HG02884 (cell line): ENCODE results near the gene TMEM169.
"Not testable (repeated sequence)": the region's sequence is repeated elsewhere in the genome, so short reads cannot be mapped to it uniquely, and the experiment has no call there.

Source experiments
- ATAC-seq: cut with Tn5 transposase; IDR thresholded peaks from one replicate; pipeline ENCODE4 v1.9.1; 2021; ENCODE audit warnings: mild to moderate bottlenecking, moderate library complexity; ENCODE audit not compliant: unreplicated experiment

Gene TMEM169

DNA sequence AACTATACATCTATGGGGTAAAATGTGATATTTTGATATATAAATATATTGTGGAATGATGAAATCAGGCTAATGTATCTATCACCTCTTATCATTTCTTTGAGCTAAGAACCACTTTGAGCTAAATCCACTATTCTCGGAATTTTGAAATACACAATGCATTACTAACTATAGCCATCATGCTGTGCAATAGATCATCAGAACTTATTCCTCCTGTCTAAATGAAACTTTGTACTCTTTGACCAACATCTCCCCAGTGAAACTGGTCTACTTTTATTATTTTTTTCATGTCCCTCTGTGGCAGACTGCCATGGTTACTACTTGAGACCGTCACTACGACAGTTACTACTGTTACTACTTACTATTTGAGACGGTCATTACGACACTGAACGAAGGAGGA, 11.5 kb upstream of the TMEM169 start:
- no peak for ATAC-seq

DNA sequence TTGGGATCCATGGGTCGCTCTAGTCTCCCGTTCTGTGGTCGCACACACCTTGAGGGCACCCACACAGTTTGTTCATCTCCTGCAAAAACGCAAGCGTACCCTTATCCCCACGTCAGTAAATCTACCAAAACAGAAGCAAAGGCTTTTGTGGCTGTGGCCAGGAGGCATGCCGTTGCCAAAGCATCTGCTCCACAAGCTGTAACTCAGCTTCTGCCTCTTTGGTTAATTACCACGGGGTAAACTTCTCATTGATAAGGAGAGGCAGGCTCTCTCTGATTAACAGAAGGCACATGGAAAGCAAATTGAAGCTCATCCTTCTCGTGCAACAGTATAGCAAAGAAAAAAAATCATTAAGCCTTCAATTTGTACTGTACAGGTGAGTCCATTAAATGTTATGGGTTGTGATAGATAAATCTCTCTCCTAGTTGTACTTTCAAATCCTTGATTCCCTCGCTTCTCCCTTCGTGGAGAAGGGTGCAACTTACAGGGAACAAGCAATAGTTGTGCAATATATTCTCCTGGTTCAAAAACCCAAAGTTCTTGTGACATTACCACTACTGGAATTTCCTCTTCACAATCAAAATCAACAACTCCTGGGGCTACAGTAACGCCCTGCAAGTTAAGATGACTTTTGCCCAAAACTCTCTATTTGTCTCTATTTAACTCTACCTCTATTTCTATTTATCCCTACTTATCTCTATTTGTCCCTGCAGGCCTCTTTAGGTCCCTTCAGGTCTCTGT, 10.4 kb upstream of the TMEM169 start:
- ATAC-seq: no peak

DNA sequence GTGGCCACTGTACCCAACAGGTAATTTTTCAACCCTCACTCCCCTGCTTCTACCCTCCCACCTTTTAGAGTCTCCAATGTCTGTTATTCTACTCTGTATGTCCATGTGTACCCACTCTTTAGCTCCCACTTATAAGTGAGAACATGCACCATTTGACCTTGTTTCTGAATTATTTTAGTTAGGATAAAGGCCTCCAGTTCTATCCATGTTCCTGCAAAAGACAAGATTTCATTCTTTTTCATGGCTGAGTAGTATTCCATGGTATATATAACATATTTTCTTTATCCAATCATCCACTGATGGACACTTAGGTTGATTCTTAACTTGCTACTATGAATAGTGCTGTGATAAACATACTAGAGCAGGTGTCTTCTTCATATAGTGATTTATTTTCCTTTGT, 9.2 kb upstream of the TMEM169 start:
- no peak for ATAC-seq

GRCh38 chr2:216073773-216074172, 7.9 kb upstream of the TMEM169 start:
- ATAC-seq: no peak

GRCh38 chr2:216074380-216074779, 7.3 kb upstream of the TMEM169 start:
- no peak for ATAC-seq

GRCh38 chr2:216074794-216075193, 6.9 kb upstream of the TMEM169 start:
- no peak for ATAC-seq

DNA sequence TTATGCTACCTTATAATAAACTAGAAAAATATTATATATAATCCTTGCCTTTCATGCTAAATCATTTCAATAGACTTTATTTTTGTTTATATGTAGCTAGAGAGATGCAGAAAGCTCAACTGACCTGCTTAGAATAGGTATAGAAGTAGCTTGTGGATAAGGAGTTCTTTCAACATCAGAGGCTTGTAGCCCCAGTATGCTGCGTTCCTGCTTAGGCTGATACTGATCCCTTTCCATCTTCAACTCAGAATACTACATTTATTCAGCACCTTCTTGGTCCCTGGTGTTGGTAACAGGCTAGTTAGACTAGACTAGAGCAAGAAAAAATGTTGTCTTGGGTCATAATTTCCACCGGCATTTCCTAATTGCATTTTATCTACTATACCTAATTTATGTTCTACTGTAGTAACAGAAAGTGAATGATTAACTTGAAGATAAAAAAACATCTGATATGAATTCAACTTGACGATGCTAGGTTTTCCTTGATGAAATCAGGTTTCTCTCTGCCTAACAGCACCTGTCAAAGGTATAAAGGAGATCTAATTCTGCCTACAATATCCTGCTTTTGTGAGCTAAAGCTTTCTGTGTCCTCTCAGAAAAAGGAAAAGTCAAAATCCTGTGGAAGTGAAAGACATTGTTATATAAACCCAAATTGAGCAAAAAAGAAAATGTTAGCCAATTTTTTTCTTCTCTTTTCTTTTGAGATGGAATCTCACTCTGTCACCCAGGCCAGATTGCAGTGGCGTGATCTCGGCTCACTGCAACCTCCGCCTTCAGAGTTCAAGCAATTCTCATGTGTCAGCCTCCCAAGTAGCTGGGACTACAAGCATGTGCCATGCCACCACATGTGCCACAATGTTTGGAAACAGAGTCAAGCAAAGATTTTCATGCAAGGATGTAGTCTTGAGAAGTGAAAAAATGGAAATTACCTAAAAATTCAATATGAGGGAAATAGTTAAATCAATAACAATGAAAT, 5.9 kb upstream of the TMEM169 start:
- no peak for ATAC-seq

- no peak for ATAC-seq
These were observed 2.9 kb upstream of the TMEM169 start for GRCh38 chr2:216078776-216079175.

DNA sequence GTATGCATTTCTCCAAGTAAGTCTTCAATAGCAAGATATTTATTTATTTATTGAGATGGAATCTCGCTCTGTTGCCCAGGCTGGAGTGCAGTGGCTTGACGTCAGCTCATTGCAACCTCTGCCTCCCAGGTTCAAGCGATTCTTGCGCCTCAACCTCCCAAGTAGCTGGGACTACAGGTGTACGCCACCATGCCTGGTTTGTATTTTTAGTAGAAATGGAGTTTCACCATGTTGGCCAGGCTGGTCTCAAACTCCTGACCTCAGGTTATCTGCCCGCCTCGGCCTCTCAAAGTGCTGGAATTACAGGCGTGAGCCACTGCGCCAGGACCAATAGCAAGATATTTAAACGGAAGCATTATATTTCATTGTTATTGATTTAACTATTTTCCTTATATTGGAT, 1.7 kb upstream of the TMEM169 start:
- not testable (repeated sequence) for ATAC-seq

GRCh38 chr2:216081012-216081411, 707 bp upstream of the TMEM169 start:
- no peak for ATAC-seq

GRCh38 chr2:216082117-216082711, 495 bp downstream of the TMEM169 start:
- ATAC-seq: no peak

GRCh38 chr2:216082805-216083204, 1.1 kb downstream of the TMEM169 start:
- no peak for ATAC-seq

DNA sequence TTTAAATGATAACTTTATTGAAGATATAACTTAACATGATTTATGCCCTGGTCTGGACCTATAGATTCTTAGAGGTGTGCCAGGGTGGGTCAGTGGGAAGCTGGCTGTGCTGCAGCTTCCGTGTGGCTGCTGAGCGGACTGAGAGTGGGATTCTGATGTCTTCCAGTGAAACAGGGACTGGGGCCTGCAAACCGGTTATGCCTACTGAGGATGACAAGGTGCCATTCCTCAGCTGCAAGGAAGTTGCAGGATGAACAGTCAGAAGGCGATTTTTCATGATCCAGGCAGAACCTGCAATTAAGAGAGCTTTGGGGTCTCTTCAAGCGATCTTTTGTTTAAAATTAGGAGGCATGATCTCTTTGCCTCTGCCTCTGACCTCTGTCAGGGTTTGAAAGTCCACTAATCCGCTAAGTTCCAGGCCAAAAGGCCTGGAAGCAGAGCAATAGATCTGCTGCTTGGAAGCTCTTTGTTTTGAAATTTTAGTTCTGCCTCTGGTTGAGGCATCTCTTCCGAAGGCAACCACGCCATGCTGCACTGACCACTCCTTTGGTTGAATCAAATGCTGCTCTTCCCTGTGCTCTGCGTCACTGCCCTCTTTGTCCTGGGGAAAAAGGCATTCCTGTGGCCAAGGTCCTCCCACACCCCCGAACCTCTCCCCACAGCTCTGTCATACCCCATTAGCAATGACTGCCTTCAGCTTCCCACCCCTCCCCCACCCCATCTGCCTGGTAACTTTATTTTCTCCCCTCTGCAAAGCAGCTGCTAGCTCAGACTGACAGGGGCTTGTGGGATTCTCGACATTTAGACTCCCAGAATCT, 2.0 kb downstream of the TMEM169 start:
- ATAC-seq: no peak

GRCh38 chr2:216084547-216084946, 2.8 kb downstream of the TMEM169 start:
- ATAC-seq: no peak

- no peak for ATAC-seq
These were observed 4.6 kb downstream of the TMEM169 start for GRCh38 chr2:216086207-216086893.

GRCh38 chr2:216090369-216090786, 8.7 kb downstream of the TMEM169 start:
- ATAC-seq: no peak

DNA sequence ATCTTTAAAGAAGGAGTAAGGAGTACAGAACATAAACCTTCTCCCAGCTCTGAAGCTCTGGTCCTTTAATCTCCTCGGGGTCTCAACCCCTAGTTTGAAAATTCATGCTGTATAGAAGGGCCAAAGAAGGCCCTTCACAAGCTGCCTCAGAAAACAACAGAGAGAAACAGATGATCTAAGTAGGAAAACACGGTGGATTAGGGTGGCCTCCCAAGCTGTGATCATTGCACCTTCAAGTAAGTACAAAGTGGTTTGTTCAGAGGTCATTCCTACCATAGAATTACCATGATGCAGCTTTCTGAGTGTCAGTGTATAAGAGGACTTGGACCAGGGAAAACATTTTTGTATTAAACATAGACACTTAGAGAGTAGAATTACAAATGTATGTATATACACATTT, 10.9 kb downstream of the TMEM169 start:
- ATAC-seq: no peak

DNA sequence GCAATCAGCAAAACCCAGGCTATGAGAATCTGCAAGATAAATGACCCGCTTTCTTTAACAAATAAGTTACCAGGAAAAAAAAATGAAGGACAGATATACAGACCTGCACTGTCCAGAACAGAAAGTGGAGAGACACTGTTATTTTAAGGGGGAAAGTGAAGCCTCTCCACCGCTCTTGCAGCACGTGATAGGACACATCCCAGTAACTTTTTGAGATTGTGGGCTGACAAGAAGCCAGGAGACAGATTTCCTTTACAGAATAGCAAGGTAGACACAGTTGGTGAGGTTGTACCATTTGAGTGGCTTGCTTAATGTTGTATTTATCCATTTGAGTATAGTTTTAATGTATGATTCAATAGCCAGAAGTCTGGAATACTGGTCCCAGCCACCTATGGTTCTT, 13.0 kb downstream of the TMEM169 start:
- no peak for ATAC-seq

- ATAC-seq: no peak
These were observed 17.0 kb downstream of the TMEM169 start for GRCh38 chr2:216098421-216099334.
